ENCODE results near the gene TSGA10.

Gene TSGA10

GRCh38 chr2:99101697-99102096, 53.0 kb downstream of the TSGA10 start:
- Histone ChIP-seq H3K27ac (no peak overlapping the region), H3K9ac (ENCODE audit: insufficient read length) (no peak overlapping the region), H3K36me3 (ENCODE audit: insufficient read depth, low read length) (no peaks in the 10 kb centered on the region), H3K9me3 (ENCODE audit: low read depth, low read length) (no peaks in the 10 kb centered on the region), H3K4me3 (no peak overlapping the region)
- DNase-seq (ENCODE audit: low read depth, low spot score) = no peak
- TF ChIP-seq EZH2 (IDR thresholded peaks at IDR 0.05) (no peak), FOXP2 (optimal IDR thresholded peaks at IDR 0.05; ENCODE audit: control extremely low read depth, extremely low read length, insufficient read depth) (no peak), POLR2AphosphoS5 (IDR thresholded peaks at IDR 0.05; ENCODE audit: borderline replicate concordance, low read depth, low read length) (no peak)

GRCh38 chr2:99096728-99097127, 58.0 kb downstream of the TSGA10 start:
- DNase-seq (ENCODE audit: low read depth, low spot score) = no peak
- Histone ChIP-seq H3K27ac (no peak overlapping the region), H3K9ac (ENCODE audit: insufficient read length) (no peak overlapping the region), H3K9me3 (ENCODE audit: low read depth, low read length) (no peaks in the 10 kb centered on the region), H3K4me3 (no peak overlapping the region), H3K36me3 (ENCODE audit: insufficient read depth, low read length) (no peaks in the 10 kb centered on the region)
- TF ChIP-seq POLR2AphosphoS5 (IDR thresholded peaks at IDR 0.05; ENCODE audit: borderline replicate concordance, low read depth, low read length) = no peak
- TF ChIP-seq EZH2 (IDR thresholded peaks at IDR 0.05) = no peak
- TF ChIP-seq FOXP2 (optimal IDR thresholded peaks at IDR 0.05; ENCODE audit: control extremely low read depth, extremely low read length, insufficient read depth) = no peak

GRCh38 chr2:99088017-99088416, 66.7 kb downstream of the TSGA10 start:
- no peak for DNase-seq (ENCODE audit: low read depth, low spot score)
- Histone ChIP-seq H3K9ac (ENCODE audit: insufficient read length) (no peak overlapping the region), H3K9me3 (ENCODE audit: low read depth, low read length) (no peaks in the 10 kb centered on the region), H3K4me3 (no peak overlapping the region), H3K36me3 (ENCODE audit: insufficient read depth, low read length) (no peaks in the 10 kb centered on the region), H3K27ac (no peak overlapping the region)
- TF ChIP-seq FOXP2 (optimal IDR thresholded peaks at IDR 0.05; ENCODE audit: control extremely low read depth, extremely low read length, insufficient read depth) = no peak
- no peak for TF ChIP-seq EZH2 (IDR thresholded peaks at IDR 0.05)
- no peak for TF ChIP-seq POLR2AphosphoS5 (IDR thresholded peaks at IDR 0.05; ENCODE audit: borderline replicate concordance, low read depth, low read length)

- Histone ChIP-seq H3K9me3 (ENCODE audit: low read depth, low read length) (no peaks in the 10 kb centered on the region), H3K4me3 (no peak overlapping the region), H3K36me3 (ENCODE audit: insufficient read depth, low read length) (no peaks in the 10 kb centered on the region), H3K9ac (ENCODE audit: insufficient read length) (no peak overlapping the region), H3K27ac (no peak overlapping the region)
- TF ChIP-seq FOXP2 (optimal IDR thresholded peaks at IDR 0.05; ENCODE audit: control extremely low read depth, extremely low read length, insufficient read depth) = no peak
- DNase-seq (ENCODE audit: low read depth, low spot score) = no peak
Measured at GRCh38 chr2:99086385-99086784, 68.4 kb downstream of the TSGA10 start.

- DNase-seq (ENCODE audit: low read depth, low spot score) = no peak
- no peak overlapping the region for H3K4me3 ChIP-seq
- H3K36me3 ChIP-seq (ENCODE audit: insufficient read depth, low read length) = no peaks in the 10 kb centered on the region
- no peak overlapping the region for H3K9ac ChIP-seq (ENCODE audit: insufficient read length)
- H3K27ac ChIP-seq = no peak overlapping the region
- no peaks in the 10 kb centered on the region for H3K9me3 ChIP-seq (ENCODE audit: low read depth, low read length)
- no peak for TF ChIP-seq POLR2AphosphoS5 (IDR thresholded peaks at IDR 0.05; ENCODE audit: borderline replicate concordance, low read depth, low read length)
Measured at GRCh38 chr2:99085421-99085820, 69.3 kb downstream of the TSGA10 start.

- DNase-seq (ENCODE audit: low read depth, low spot score) = no peak
- Histone ChIP-seq H3K36me3 (ENCODE audit: insufficient read depth, low read length) (no peaks in the 10 kb centered on the region), H3K9me3 (ENCODE audit: low read depth, low read length) (no peaks in the 10 kb centered on the region), H3K27ac (no peak overlapping the region), H3K9ac (ENCODE audit: insufficient read length) (no peak overlapping the region), H3K4me3 (no peak overlapping the region)
- TF ChIP-seq POLR2AphosphoS5 (IDR thresholded peaks at IDR 0.05; ENCODE audit: borderline replicate concordance, low read depth, low read length) = no peak
- TF ChIP-seq FOXP2 (optimal IDR thresholded peaks at IDR 0.05; ENCODE audit: control extremely low read depth, extremely low read length, insufficient read depth) = no peak
Measured at GRCh38 chr2:99084256-99084655, 70.5 kb downstream of the TSGA10 start.

- no peak for DNase-seq (ENCODE audit: low read depth, low spot score)
- Histone ChIP-seq H3K27ac (no peak overlapping the region), H3K9ac (ENCODE audit: insufficient read length) (no peak overlapping the region), H3K9me3 (ENCODE audit: low read depth, low read length) (no peaks in the 10 kb centered on the region), H3K36me3 (ENCODE audit: insufficient read depth, low read length) (no peaks in the 10 kb centered on the region), H3K4me3 (no peak overlapping the region)
- TF ChIP-seq POLR2AphosphoS5 (IDR thresholded peaks at IDR 0.05; ENCODE audit: borderline replicate concordance, low read depth, low read length) (no peak), FOXP2 (optimal IDR thresholded peaks at IDR 0.05; ENCODE audit: control extremely low read depth, extremely low read length, insufficient read depth) (no peak), EZH2 (IDR thresholded peaks at IDR 0.05) (no peak)
Measured at GRCh38 chr2:99081891-99082290, 72.9 kb downstream of the TSGA10 start.

GRCh38 chr2:99079226-99079625, 75.5 kb downstream of the TSGA10 start:
- DNase-seq (ENCODE audit: low read depth, low spot score) = no peak
- Histone ChIP-seq H3K27ac (no peak overlapping the region), H3K9me3 (ENCODE audit: low read depth, low read length) (no peaks in the 10 kb centered on the region), H3K4me3 (no peak overlapping the region), H3K36me3 (ENCODE audit: insufficient read depth, low read length) (no peaks in the 10 kb centered on the region), H3K9ac (ENCODE audit: insufficient read length) (no peak overlapping the region)
- TF ChIP-seq FOXP2 (optimal IDR thresholded peaks at IDR 0.05; ENCODE audit: control extremely low read depth, extremely low read length, insufficient read depth) (no peak), POLR2AphosphoS5 (IDR thresholded peaks at IDR 0.05; ENCODE audit: borderline replicate concordance, low read depth, low read length) (no peak), EZH2 (IDR thresholded peaks at IDR 0.05) (no peak)

GRCh38 chr2:99072551-99072950, 82.2 kb downstream of the TSGA10 start:
- H3K4me3 ChIP-seq = no peak overlapping the region
- DNase-seq (ENCODE audit: low read depth, low spot score) = no peak
- no peak overlapping the region for H3K9ac ChIP-seq (ENCODE audit: insufficient read length)
- TF ChIP-seq EZH2 (IDR thresholded peaks at IDR 0.05) (no peak), FOXP2 (optimal IDR thresholded peaks at IDR 0.05; ENCODE audit: control extremely low read depth, extremely low read length, insufficient read depth) (no peak), POLR2AphosphoS5 (IDR thresholded peaks at IDR 0.05; ENCODE audit: borderline replicate concordance, low read depth, low read length) (no peak)
- no peaks in the 10 kb centered on the region for H3K36me3 ChIP-seq (ENCODE audit: insufficient read depth, low read length)
- no peak overlapping the region for H3K27ac ChIP-seq
- H3K9me3 ChIP-seq (ENCODE audit: low read depth, low read length) = no peaks in the 10 kb centered on the region

Data from SK-N-MC (cell line).